PC-9 (cell line): ENCODE results near the gene ATAD3B.

Source experiments
- CTCF ChIP-seq: fragments of 200-600 bp; sonication (generic); conservative IDR thresholded peaks from 2 replicates; pipeline ENCODE4 v1.6.1; 2017; ENCODE audit warnings: mixed run types, antibody characterized with exemption, mild to moderate bottlenecking, moderate library complexity
- EZH2 ChIP-seq: fragments of 200-600 bp; sonication (generic); IDR thresholded peaks from 2 replicates; pipeline ENCODE4 v1.8.0; 2017; ENCODE audit warnings: antibody characterized with exemption, low read depth

- TF ChIP-seq CTCF (no peak), EZH2 (no peak)
These were observed 63.8 kb downstream of the ATAD3B start for GRCh38 chr1:1535201-1536018.
